Embryonic facial prominence (tissue), 1 donor: ENCODE data around the gene TAF1B.
"Not testable (repeated sequence)": the region's sequence is repeated elsewhere in the genome, so short reads cannot be mapped to it uniquely, and the experiment has no call there.

Experiments
- DNase-seq: peaks from one replicate; pipeline ENCODE4 v3.0.0-alpha.2; 2016; ENCODE audit errors: extremely low spot score

Gene TAF1B

GRCh38 chr2:9830685-9831410 lies 12.4 kb upstream of the TAF1B start:
- DNase-seq, result no peak

- no peak for DNase-seq
These were observed 11.6 kb upstream of the TAF1B start for GRCh38 chr2:9831670-9832069.

GRCh38 chr2:9832586-9832985 lies 10.7 kb upstream of the TAF1B start:
- no peak for DNase-seq

GRCh38 chr2:9835068-9835467 lies 8.2 kb upstream of the TAF1B start:
- not testable (repeated sequence) for DNase-seq

- DNase-seq, result no peak
These were observed 7.2 kb upstream of the TAF1B start for GRCh38 chr2:9836074-9836473.

GRCh38 chr2:9836517-9836916 lies 6.8 kb upstream of the TAF1B start:
- DNase-seq, result no peak

GRCh38 chr2:9837451-9837850 lies 5.8 kb upstream of the TAF1B start:
- no peak for DNase-seq

GRCh38 chr2:9838391-9838790 lies 4.9 kb upstream of the TAF1B start:
- no peak for DNase-seq

GRCh38 chr2:9842487-9843228 lies 616 bp upstream of the TAF1B start:
- no peak for DNase-seq

- DNase-seq, result no peak
These were observed 786 bp downstream of the TAF1B start for GRCh38 chr2:9844036-9844483.

- no peak for DNase-seq
These were observed 1.3 kb downstream of the TAF1B start for GRCh38 chr2:9844576-9844975.

- no peak for DNase-seq
These were observed 3.3 kb downstream of the TAF1B start for GRCh38 chr2:9846554-9846953.

- no peak for DNase-seq
These were observed 3.9 kb downstream of the TAF1B start for GRCh38 chr2:9847140-9847539.

GRCh38 chr2:9852881-9853280 lies 9.6 kb downstream of the TAF1B start:
- DNase-seq, result no peak

GRCh38 chr2:9857814-9858729 lies 14.8 kb downstream of the TAF1B start:
- no peak for DNase-seq

GRCh38 chr2:9858730-9859068 lies 15.4 kb downstream of the TAF1B start:
- no peak for DNase-seq

- DNase-seq, result not testable (repeated sequence)
These were observed 17.8 kb downstream of the TAF1B start for GRCh38 chr2:9860922-9861580.

GRCh38 chr2:9867881-9868280 lies 24.6 kb downstream of the TAF1B start:
- DNase-seq, result no peak

GRCh38 chr2:9873337-9873736 lies 30.1 kb downstream of the TAF1B start:
- no peak for DNase-seq

- DNase-seq, result no peak
These were observed 33.8 kb downstream of the TAF1B start for GRCh38 chr2:9877026-9877425.

- DNase-seq, result no peak
These were observed 34.5 kb downstream of the TAF1B start for GRCh38 chr2:9877726-9878125.
